SIG-M5 (cell line): ENCODE measurements around the gene KMT5B.

Source experiments
- DNase-seq: peaks from one replicate; lab custom pipeline; 2025; lab: John Stamatoyannopoulos, UW

KMT5B gene

DNA sequence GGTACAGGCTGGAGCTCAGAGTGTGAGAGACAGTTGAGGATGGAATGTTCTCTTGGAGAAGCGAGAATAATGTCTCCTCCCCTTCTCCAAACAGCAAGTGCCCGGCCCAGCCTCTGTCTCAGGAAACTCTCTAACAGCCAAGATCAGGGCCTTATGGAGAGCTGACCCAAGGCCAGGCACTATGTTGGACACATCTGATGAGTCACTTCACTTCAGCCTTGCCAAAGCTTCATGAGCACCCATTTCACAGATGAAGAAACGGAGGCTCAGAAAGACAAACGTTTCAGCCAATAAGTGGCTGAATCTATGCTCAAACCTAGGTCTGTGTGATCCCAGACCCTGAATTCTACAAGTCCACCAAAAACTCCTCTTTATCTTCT, 69.8 kb downstream of the KMT5B start:
- DNase-seq: no peak

DNA sequence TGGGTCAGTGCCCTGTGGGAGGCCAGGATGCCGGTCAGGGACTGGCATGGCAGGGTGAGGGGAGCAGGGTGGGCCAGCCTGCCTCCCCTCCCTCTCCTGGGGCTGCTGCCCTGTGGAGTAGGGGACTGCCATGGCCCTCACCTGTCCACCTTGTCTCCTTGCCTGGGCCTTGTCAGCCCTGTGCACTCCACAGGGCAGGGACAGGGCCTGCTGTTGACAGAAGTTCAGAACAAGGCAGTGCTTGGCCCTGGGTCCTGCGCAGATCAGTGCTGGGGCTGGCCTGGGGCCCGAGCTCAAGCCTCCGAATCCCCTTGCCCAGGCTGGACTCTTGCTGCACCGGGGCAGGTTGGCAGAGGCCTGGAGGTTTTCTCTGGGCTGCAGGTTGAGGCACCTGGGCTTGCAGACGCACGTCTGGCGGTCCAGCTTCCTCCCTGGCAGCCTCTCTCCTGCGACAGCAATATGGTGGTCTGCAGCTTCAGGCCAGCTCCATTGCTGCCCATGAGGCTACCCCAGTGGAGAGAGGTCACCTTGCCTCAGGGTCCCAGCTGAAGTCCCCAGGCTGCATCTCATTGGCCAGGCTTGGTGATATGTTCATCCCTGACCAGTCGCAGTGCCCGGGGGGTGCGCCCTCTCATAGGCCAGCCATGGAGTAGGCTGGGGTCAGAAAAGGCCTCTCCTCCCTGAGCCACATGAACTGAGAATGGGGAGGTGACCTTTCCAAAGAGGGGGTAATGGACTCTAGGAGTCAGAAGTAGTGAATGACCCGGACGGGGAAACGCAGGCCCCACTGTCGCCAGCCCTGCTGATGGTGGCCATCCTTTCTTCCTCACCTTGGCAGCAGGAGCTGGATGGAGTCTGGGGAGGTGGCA, 70.4 kb downstream of the KMT5B start:
- no peak for DNase-seq

DNA sequence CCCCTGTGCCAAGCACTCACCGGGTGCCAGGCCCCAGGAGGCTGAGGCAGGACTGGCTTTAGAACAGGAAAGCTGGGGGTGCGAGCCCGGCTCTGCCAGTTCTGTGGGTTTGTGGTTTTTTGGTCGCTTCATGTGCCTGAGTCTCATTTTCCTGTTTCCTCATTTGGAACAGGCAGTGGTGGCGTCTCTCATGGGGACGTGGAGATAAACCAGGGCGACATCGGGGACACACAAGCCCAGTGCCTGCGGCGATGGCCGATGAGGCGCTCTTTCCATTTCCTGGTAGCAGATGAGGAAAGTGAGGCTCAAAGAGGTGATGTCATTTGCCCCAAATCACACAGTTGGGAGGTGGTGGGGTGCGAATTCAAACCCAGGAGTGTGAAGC, 71.1 kb downstream of the KMT5B start:
- DNase-seq: peak; percentile 45

DNA sequence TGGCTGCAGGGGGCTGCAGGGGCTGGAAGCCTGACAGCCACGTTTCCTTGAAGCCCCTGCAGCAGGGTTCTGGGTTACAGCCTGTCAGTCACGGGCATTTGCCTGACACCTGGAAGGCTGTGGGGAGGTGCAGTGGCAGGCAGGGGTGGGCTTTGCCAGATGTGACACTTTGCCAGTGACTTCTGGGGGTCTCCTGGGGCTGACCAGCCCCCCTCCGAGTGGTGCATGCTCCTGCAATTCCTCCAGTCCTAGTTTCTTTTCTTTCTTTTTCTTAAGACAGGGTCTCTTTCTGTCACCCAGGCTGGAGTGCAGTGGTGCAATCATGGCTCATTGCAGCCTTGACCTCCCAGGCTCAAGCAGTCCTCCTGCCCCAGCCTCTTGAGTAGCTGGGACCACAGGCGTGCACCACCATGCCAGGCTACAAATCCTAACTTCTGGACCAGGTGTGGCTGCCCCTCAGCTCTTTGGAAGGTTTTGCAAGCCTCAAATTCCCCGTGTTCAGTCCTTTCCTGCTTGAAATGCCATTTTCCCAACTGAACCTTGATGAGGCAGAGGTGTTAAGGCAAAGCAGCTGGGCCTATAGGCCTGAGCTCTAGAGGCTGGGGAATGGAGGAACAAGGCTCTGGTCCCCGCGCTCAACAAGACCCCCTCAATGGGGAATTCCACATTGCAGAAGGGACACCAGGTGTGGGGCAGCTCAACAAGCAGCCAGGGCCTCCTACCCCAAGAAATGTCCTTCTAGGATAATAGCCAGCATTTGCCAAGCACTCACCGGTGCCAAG, 71.7 kb downstream of the KMT5B start:
- DNase-seq: no peak

DNA sequence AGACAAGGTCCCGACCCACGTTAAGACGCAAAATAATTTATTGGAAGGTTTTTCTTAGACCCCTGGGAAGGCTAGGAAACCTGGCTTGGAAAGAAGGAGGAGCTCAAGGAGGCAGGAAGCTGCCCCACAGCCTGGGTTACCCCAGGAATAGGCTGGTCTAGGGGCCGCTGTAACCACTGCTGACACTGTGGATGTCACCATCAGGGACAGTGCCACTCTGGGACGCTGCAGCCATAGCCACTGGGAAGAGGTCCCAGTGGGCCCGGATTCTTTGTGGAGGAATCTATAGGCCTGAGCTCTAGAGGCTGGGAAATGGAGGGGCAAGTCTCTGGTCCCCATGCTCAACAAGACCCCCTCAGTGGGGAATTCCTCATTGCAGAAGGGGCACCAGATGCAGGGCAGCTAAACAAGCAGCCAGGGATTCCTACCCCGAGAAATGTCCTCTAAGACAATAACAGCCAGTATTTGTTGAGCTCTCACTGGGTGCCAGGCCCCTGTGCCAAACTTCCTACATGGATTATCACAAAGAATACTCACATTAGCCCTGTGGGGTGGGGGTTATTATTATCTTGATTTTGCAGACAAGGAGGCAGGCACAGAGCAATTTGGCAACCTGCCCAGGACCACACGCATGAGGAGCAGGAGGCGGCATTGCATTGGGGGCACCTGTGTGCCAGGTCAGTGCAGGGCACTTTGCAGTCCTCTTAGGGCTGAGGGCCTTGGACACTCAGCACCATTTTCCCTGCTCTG, 72.4 kb downstream of the KMT5B start:
- no peak for DNase-seq

DNA sequence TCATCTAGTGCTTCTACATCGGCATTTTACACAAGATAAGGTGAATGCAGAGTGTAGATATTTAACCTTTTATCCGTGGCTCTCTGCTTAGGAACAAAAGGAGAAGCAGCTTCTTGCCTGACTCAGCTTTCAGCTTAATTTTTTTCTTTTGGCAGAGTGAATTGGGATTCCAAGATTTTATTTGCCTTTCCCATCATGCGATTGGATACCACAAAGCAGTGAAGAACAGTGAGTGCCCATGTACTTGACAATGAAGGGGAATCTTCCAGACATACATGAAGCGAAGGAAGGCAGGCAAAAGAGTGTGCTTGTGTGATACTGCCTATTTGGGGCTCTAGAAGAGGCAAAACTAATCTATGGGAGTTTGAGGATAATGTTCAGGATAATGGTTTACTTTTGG, 74.9 kb downstream of the KMT5B start:
- DNase-seq: no peak

DNA sequence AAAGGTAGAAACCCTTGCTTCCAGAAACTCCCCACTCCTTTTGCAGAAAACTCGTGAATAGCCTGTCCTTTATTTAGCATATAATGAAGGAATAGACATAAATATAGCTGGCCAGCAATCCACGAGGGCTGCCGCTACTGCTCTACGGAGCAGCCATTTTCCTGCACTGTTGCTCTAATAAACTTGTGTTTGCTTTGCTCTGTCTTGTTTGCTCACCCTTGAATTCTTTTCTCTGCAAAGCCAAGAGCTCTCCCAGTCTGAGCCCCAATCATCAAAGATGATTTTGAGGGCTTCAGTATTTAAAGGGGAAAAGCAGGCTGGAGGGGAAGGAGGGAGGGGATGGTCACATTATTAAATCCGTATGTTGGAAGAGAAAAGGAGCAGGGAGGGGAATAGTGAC, 75.3 kb downstream of the KMT5B start:
- DNase-seq: no peak

DNA sequence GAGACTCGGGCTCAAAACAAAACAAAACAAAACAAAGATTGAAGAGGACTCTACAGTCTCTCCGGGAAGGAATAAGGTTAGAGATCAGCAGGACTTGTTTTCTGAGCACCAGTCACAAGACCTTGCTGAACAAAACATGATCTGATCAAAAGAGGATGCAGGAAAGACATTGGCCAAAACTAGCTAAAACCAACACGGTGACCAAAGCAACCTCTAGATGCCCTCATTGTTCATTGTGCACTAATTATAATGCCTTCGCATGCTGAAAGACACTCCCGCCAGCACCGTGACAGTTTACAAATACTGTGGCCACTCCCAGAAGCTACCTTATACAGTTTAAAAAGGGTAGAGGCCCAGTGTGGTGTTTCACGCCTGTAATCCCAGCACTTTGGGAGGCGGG, 76.2 kb downstream of the KMT5B start:
- DNase-seq: no peak

DNA sequence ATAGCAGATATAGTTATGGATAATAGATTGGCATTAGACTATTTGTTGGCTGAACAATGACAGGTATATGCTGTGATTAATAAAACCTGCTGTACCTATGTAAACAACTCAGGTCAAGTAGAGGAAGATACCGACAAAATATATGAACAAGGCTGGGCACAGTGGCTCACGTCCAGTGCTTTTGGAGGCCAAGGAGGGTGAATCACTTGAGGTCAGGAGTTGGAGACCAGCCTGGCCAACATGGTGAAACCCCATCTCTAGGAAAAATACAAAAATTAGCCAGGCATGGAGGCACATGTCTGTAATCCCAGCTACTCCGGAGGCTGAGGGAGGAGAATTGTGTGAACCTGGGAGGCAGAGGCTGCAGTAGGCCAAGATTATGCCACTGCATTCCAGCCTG, 77.9 kb downstream of the KMT5B start:
- no peak for DNase-seq

DNA sequence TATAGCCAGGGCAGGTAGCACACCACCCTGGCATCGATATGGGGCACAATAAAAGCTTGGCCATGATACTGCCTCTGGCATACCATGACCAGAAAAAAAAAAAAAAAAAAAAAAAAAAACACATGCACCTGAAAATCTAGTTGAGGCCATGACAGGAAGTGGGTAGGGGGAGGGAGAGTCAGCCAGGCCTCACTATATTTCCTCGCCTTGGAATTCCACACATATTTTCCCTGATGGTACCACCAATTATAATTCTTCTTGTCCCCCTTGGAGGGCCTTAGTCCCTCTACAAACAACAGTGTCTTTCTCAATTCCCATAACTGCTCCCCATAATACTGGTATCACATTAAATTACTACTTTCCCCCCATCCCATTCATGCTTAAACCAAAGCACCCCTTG, 79.3 kb downstream of the KMT5B start:
- DNase-seq: no peak

DNA sequence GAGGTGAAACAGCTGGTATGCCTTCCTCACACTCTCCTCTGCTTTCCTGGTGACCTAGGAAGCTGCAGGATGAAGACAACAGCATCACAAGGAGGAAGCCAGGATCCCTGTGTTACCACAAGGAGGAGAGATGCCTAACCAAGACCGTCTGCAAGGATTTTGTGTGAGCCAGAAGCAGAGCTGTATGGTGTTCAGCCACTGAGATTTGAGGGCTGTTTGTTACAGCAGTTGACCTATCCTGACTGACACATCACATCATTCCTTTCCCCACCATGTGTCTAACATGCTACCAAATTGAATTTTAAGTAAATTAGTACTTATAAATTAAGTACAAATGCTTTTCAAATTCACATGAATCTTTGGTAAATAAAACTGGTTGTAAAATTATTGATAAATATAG, 83.0 kb downstream of the KMT5B start:
- no peak for DNase-seq

DNA sequence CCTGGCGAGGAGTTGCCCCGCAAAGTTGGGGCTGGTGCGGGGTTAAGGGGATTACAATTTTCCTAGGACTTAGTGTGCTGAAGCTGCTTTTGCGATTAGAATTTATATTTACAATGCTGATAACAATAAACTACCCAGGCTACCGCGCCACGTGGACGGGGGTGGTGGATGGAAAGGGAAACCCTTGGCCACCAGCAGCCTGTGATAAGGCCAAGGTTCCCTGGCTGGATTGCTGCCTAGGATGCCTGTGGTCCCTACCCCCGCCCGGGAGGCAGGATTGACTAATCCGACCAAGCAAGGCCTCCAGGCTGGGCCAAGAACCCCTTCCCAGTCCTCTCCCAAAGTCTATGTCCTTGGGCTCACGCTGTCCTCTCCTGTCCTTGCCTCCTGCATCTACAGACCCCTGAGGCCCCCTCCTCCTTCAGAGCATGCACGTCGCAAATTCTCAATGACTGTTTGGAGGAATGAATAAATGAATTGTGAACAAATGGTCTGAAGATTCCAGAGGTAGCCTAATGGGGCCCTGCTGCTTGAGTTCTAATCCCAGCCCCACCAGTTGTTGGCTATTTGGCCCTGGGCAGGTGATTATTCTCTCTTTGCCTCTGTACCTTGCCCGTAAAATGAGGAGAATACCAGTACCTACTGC, 84.3 kb downstream of the KMT5B start:
- DNase-seq: no peak

DNA sequence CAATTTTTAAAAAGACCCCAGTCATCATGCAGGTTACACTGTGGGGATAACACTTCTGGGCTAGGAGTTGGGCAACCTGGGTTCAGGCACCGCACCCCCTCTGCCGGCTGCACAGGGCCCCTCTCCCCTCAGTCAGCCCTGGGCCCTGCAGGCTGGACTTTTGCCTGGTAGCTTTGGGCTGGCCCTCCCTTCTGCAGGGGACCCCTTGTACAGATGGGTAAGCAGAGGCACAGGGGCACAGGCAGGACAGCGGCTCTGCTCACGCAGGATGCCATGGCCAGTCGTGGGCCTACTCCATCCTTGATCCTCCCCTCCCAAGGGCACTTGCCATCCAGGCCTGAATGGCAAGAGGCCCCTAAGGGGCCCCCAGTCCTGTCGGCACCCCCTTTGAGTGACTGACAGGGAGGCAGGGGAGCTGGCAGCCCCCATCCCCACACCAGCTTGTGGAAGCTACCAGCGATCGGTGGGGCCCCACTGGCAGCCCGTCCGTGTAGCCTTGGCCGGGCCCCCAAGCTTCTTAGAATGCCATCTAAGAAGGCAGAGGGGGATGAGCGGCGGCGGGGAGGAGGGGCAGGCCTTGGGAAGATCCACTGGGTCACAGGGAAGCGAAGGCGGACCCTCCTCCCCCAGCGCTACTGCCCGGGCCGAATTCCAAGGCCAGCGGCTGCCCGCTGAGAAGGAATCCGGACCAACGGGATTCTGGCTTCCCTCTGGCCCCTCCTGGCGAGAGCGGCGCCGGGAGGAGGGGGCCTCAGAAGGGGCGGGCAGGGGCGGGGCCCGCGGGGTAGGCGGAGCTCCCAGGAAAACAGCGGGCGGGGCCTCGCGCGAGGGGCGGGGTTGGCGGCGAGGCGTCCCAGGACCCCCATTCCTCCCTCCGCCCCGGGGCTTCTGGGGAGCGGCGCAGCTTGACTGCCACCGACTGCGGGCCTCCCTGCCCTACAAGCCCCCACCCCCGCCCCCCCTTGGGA, 85.1 kb downstream of the KMT5B start:
- DNase-seq: no peak

DNA sequence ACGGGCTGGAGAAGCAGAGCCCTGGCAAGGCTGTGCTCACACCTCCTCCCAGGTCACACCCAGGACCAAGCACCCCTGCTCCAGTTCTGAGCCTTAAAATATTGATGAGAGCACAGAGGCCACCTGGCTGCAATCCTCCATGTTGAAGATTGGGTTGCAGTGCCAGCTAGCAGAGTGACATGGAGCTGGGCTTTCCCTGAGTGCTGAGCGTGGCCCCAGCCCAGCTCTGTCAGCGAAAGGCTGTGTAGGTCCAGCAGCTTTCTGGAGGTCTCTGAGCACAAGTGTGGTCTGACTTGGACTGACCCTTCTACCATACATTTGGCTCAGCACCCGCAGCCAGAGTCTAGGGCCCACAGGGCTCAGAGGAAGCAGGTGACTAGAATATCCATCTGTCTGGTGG, 87.9 kb downstream of the KMT5B start:
- no peak for DNase-seq

DNA sequence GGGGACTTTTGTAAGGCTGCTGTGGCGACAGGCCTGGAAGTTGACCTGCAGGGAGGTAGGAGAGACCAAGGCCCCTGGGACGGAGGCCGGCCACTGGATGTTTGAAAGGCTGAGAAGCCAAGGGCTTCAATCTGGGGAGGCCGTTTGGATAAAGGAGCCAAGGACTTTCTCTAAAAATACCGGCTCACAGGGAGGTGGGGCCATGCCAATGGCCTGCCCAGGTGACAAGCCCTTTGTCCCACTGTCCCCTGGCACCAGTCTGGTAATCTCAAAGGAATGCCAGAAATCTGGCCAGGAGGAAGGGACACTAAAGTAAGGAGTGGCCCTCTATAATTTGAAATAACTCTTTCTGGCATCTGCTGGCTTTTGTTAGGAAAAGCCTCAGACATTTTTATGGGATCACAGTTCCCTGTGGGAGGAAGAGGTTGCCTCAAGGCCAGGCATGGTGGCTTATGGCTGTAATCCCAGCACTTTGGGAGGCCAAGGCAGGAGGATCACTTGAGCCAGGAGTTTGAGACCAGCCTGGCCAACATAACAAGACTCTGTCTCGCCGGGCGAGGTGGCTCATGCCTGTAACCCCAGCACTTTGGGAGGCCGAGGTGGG, 90.1 kb downstream of the KMT5B start:
- no peak for DNase-seq

DNA sequence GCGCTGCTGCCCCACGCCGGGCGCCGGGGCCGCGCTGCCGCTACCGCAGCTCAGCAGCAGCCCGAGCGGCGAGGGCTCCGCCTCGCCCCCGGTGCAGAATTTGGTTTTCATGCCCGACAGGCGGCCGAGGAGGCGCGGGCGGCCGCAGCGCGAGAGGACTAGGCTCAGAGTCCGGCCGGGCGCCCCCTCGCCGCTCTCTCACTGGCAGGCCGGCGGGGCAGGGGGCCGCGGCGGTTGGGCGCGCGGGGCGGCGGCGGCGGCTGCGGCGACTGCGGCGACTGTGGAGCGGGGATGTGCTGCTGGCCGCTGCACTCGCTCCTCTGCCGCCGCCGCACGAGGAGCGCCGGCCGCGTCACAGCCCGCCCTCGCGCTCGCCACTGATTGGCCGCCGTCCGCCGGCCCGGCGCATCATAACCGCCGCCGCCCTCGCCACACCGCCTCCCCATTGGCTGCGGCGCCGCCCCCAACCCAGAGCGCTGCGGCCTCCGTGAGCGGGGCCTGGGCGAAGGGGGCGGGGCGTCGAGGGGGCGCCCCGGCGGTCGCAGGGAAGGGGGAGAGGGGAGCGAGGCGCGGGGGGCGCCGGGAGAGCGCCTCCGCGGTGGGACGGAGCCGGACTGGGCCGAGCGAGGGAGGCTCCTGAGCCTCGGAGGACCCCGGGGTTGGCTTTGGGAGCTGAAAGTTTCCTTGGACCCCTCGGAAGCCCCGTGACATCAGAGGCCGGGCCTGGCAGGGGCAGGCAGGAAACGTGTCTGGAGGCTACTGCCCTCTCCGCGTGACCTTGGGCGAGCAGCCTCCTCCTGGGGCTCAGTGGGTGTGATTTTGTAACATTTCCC, 91.8 kb downstream of the KMT5B start, which contains the start of gene CHKA:
Gene CHKA (minus strand): TSS at position 322 of the 833 bp plus-strand sequence. CDS start 211 bp downstream, at position 111.
- peak; percentile 12 for DNase-seq

DNA sequence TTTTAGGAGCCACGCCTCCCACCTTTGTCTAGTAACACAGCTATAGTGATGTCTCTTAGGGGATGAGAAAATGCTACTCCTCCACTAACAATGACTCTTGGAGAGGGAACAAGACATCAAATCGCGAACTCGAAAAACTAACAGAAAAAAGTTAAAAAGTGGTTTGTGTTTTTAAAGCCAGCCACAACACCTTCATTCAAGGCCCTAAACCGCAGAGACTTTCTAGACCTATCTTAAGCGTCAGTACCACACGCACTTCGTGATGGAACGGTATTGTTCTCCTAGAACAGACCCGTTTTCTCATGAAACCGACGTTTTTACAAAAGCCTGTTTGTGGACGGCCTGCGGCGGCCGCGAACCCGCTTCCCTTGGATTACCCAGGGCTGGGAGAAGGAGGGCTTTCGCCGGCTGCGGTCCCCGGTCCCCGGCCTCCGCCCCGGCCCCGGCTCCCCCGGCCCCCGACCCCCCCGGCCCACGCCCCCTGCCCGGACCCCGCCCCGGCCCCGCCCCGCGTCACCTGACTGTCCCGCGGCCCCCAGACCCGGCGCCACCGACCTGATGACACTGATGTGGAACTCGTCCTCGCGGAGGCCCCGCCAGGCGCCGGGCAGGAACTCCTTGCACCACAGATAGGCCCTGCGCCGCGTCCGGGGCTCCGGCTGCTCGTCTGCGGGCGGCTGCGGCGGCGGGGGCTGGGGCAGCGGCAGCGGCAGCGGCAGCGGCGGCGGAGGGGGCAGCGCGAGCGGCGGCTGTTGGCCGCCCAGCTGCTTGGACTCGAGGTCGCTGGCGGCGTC, 92.6 kb downstream of the KMT5B start:
- DNase-seq: no peak

DNA sequence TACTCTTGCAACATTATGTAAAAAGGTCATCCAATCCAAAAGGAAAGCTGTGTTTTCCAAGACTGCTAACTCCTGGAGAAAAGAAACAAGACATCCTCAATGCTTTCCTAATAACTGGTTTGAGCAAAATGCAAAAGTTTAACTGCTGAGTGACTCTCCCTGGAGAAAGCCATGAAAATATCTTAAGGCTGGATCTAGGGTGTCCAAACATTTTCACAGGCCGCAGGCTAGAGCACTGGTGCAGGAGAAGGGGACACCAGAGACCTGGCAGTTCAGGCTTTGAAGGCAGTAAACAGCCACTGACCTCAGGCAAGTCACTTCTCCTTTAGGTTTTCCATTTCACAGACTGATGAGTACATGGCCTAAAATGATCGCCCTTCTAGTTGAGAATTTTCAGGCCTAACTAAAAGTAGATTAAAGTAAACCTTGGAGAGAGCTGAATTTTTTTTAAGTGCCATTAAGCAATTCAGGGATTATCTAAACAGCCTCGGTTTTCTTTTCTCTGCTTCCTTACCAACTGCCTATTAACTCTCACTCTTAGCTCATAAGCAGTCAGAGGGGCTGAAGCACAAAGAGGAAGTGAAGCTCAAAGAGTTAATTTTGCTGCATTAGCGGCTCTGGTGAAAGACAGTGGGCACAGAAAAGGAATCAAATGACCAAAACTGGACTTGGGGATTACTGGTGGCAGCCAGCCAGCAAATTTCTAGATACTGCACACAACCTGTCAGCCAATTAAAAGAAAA, 94.2 kb downstream of the KMT5B start:
- DNase-seq: peak; percentile 73
